GM19239 (cell line): ENCODE results near the gene MPO.

Source experiments
- DNase-seq: peaks from one replicate; pipeline ENCODE4 v3.0.0; 2011; ENCODE audit warnings: low spot score; ENCODE audit not compliant: insufficient read length
- FAIRE-seq: peaks from 2 replicates; lab custom pipeline; 2011; peaks lifted over from hg19 to GRCh38; lab: Jason Lieb, UNC

MPO gene

DNA sequence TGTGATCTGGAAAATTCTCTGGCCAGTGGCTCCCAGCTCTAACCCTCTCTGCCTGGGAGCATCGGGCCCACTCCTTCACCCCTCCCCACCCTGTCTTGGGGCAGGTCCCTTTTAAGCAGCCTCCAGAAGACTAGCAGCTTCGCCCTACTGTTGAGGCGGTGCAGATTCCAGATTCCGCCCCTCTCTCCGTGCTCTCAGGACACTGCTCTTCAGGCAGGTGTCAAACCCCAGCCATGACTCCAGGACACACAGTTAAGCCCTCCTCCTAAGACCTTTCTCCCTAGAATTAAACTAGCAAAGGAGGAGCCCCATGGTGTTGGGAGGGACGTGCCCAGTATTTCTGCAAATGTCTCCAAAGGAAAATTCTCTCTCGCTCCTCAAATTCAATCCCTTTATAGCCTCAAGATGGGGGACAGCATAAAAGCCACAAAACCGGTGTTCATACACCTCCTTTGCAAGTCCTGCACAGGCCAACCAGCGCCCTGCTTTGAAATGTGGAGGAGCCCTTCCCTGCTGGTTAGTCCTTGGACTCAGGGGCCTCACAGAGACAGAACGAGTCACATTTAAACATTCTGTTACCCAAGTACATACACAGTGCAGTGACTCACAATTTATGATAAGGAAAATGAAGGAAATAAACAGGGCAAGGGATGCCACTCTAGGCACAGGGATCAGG, 35.2 kb downstream of the MPO start:
- DNase-seq (no peak), FAIRE-seq (no peak)

DNA sequence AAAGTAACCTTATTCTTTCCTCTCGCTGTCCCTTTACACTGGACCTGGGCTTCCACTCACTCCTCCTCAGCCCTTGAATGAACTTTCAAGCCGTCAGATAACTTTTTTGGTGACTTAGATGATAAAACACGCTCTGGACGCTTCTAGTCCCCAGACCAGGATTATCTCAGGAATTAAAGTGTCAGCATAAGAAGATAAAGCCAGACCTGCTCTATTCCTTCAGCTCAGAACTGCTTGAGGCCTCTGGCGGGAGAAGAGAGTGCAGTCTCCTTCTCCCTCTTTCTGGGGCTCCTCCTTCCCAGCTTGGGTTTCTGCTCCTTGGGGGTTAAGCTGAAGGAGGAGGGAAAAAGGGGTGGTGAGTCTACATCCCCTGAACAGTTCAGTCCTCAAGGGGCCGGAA, 35.8 kb downstream of the MPO start:
- no peak for DNase-seq
- no peak for FAIRE-seq

DNA sequence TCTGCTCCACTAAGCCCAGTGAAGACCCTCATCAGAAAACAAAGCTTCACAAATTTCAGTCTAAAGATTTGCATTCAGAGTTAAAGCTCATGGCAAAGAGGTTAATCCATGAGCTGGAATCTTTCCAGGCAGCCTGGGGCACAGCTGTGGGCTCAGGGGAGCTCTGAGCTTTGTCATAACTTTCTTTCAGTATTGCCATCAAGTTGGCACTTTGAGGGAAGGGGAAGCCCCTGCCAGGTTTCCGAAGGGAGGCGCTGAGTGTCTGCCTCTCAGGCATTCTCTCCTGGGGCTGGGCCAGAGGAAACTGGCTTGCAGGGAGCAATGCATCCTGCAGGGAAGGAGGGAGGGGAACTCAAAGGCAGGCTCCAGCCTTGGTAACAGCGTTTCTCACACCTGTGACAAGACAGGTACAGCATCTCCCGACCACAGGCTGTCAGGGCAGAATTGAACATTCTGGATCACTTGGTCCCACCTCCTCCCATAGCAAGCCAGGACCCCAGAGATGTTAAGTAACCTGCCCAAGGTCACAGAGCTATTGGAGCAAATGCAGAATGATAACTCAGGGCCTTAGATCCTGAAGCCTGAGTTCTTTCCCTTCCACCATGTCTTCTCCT, 38.5 kb downstream of the MPO start:
- DNase-seq (no peak), FAIRE-seq (no peak)

DNA sequence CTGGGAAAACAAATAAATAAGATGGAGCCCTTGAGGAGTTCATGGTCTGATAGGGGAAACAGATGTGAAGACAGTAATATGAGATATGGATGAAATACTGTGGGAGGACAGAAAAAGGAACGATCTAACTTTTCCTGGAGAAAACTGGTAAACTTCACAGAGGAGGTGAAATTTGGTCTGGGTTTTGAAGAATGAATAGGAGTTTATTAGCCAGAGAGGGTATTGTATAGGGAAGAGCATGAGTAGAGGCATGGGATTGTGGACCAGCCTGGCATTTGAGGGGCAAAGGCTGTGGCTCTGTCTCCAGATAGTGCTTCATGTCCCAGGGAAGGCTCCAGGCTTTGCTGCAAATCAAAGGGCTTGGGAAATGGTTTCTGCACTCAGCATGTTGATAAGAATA, 40.7 kb downstream of the MPO start:
- DNase-seq (no peak), FAIRE-seq (no peak)

DNA sequence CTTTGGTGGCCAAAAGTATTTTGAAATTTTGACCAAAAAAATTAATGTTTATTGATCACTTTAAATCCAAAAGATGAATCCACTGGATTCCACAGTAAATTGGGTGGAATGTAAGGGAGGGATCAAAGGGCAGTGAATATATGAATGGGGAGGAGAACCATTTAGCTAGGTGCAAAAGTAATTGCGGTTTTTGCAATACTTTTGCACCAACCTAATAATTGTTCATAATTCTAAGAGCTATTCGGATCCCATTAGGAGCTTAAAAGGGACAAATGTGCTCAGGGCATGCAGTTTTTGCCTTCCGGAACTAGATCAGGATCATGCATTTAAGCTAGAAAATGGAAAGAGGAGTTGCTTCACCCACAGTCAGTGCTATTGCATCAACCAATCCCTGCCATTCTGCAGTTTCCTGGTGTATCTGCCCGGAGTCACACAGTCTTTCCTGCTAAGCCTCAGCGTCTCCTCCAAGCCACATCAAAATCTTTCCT, 42.5 kb downstream of the MPO start, which contains the start of gene LPO:
TSS of gene LPO (plus strand) at position 438 of the 488 bp plus-strand sequence. CDS start 4,396 bp downstream, outside the sequence.
- DNase-seq (no peak), FAIRE-seq (no peak)

DNA sequence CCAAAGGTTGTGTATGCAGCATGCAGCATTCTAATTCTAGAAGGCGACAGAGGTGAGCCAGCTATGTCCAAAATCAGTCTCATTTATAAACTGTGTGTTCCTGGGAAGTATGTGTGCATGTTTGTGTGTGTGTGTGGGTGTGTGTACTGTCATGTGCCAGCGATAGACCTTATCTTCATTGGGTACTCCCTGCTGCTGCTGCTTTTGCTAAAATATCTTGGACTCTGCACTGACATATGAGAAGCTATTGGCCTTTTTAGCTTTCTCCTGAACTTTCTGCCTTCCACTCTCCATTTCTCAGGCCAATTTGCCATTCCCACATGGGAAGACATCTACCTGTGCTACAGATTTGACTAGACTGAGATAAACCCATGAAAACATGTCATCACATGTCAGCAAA, 44.3 kb downstream of the MPO start:
- FAIRE-seq (no peak), DNase-seq (no peak)

DNA sequence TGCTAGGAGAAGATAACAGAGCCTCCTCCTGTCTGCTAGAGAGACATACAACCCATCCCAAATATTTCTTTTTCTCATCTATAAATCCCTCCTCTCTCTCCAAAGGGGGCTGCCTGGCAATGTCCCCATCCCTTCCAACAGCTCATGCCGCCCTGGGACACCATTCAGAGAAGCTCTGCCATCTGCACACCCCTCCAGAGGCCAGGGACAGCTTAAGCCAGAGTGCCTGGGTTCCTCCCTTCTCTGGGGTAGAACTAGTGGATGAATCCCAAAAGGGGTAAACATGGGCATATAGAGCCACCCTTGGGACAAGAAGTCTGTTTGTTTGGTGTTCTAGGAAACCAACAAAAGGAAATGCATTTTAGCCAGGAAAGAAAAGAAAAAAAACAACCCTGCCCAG, 44.9 kb downstream of the MPO start:
- DNase-seq (no peak), FAIRE-seq (no peak)

DNA sequence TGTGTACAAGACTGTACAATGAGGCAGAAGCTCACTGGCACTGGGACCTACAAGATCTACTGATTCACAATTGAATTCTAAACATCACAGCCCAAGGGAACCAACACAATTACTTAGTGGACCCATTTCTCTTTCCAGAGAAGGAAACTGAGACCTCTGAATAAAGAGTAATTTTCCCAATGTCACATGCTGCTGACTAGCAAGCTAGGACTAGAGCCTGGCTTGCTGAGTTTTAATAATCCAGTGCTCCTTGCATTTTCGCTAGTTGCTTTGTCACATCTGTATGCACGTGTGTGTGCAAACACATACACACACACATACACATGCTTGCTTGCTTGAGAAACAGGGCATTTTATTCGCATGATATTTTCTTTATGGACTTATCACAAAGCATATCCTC, 46.2 kb downstream of the MPO start:
- FAIRE-seq, result no peak
- DNase-seq, result no peak

DNA sequence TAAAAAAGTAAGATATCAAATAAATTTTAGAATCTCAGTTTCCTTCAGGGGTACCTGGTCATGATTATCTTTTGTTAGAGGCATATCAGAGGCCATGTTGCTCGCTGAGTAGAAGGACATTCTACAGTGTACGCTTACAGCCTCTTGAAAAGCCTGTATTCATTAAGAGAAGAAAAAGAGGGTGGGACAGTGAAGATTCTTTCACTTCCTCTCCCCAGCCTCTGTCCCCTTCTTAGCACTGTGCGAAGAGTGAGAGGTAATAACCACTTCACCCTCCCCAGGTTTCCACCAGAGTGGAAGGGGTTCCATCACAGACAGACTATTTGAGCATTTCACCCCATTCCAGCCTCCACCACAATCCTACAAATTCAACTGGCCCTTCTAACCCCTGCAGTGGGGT, 47.2 kb downstream of the MPO start:
- FAIRE-seq (peak; percentile 68), DNase-seq (no peak)

DNA sequence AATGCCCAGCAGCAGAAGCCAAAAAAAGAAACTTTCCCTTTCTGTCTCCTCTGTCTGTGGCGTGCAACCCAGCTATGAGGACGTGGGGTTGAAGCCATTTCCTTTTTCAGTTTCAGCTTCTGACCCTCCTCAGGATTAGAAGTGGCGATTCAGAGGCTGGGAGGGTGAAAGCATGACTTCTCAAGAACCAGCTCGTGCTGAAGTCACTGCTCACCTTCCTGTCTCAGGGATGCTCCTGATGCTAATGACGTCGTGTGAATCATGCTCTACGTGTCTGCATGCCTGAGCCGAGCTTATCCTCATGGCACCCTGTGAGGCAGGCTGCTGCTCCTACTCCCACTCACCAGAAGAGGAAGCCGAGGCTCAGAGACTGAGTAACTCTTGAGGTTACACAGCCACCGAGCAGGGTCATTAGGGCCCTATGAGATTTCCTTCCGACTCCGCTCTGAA, 48.0 kb downstream of the MPO start:
- peak; percentile 95 for FAIRE-seq
- peak; percentile 43 for DNase-seq

DNA sequence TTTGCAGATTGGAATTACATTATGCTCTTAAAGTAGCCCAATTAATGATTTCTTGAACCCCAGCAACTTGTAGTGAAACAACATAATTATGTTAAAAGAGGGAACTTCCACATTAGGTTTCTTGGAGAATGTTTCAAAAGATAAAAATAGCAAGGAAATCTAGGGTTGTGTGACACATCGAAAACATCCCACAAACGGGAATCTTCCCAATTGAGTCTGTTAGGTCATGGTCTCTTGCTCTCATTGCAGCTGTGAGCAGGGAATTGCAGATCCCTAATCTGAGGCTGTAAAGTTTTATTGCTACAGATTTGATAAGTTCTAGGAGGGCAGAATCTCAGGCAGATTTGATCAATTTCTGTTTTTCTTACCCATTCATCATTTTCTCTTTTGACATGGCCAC, 49.1 kb downstream of the MPO start:
- no peak for FAIRE-seq

DNA sequence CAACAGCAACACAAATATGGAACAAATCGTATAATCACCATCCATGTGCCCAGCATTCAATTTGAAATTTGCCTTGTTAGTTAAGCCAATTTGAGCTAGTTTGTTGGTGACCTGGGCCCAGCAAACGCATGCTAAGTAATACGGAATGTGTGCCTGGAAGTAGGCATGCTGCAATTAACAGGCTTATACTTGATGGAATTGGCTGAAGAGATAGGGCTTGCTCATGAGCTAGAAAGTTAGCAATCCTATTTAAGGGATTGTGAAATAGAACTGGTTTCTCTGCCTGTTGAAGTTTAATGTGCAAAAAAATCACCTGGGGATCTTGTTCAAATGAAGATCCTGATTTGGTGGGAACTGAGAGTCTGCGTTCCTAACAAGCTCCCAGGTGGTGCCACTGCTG, 50.9 kb downstream of the MPO start:
- DNase-seq (no peak), FAIRE-seq (no peak)

More for the DNA sequence above, 49.1 kb downstream of the MPO start:
- DNase-seq, result no peak

DNA sequence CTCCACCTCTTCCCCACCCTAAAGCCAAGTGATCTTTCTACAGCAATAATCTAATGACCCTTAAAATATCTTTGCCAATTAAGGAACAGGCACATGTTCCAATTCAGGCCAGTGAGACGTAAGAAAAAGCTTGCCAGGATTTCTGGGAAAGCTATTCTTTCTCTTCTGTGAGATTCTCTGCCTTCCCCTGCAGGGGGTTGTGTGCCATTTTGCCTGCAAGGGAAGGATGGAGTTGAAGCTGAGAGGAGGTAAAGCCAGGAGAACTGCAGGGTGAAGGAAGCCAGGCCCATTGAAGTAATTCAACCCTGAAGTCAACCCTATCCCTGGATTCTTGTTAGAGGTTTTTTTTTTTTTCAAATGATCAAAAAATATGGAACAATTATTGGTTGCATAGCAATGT, 51.4 kb downstream of the MPO start:
- DNase-seq, result no peak
- FAIRE-seq, result no peak

DNA sequence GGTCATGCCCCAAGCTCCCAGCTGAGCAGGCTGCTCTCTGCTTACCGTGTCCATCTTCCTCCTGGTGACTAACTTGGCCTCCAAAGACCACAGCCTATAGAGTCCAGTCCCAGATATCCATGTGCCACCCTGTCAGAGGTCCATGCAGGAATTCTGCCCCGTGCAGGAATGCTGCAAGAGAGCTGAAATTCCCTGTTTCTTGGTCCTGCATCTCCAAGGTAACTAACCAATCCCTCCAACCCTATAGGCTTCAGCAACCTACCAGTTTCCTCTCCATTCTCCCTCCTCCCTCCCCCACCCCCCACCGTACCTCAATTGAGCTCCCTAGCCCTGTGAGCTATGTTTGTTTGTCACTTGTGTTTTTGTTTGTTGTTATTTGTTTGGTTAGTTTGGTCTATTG, 52.1 kb downstream of the MPO start:
- FAIRE-seq, result no peak
- no peak for DNase-seq

DNA sequence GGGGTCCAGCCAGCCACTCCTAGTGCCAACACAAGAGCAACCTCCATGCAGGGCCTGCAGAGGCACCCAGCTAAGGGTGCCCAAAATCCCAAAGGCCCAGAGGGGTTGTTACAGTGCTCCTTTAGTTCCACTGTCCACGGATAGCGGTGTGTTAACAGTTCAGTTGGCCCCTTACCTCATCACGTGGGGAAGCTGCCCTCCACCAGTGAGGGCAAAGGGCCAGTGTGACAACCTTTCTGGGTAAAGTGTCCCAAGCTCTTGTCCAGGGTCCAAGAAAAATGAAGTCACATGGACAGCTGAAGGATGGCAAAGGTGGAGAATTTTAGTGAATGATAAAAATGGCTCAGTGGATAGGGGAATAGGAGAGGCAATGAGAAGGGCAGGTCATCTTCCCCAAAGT, 53.0 kb downstream of the MPO start:
- FAIRE-seq (no peak), DNase-seq (no peak)

DNA sequence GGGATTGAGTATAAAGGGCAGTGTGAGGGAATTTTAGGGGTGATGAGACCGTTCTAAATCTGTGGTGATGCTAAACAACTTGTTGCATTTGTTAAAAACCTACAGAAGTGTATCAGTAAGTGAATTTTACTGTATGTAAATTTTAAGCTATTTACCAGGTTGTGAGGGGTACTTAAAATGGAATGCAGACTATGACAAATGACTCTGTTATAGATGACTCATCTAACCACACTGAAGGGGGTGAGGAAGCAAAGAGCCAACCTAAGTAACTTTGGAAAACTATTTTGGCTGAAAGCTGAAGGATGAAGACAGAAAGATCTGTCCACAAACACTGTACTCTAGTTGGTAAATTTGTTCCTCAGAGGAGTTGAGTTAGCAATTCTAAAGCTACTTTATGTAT, 56.4 kb downstream of the MPO start:
- no peak for FAIRE-seq
- no peak for DNase-seq
